ENCODE data around the gene TRIM52. TPM values are rescaled to one million over a fixed set of nuclear protein-coding genes. Genes with fewer than 3 reads are reported as not detected.
A peak's percentile ranks its signal among the peaks of the same experiment; 100 is the strongest.

Gene TRIM52
- total and polyA plus RNA-seq, 9 of the 15 experiments (the other 6 are each of a cell fraction or from before 2014, with no cell fraction given), result 3.3 to 21.9 (median 13.5) TPM

GRCh38 chr5:181236471-181236870 is 24.5 kb downstream of the TRIM52 start:
- intact Hi-C loops (cut with micrococcal nuclease) (no loop called here), in situ Hi-C loops (cut with MboI) (no loop called here)
- 71% methylated on average over 6 of the region's 6 CpGs for WGBS (ENCODE audit: insufficient coverage, low coverage, missing lambda C conversion rate)
- Histone ChIP-seq H2AFZ (ENCODE audit: low read depth, low read length) (no peak overlapping the region), H3K36me3 (ENCODE audit: control insufficient read depth, insufficient read depth, low read length) (peaks cover 98% of the 10 kb centered on the region), H3K4me3 (no peak overlapping the region), H3K27me3 (ENCODE audit: control insufficient read depth in 2 of 2, insufficient read depth in 2 of 2, low read length in 2 of 2) (no peaks in the 10 kb centered on the region), H3K4me1 (replicated peaks in 1 of 2; ENCODE audit: control insufficient read depth in 2 of 2, insufficient read depth in 2 of 2, low read length in 2 of 2) (peaks cover 11 to 33% of the 10 kb centered on the region in 2 experiments; a peak in 4 of 5 replicates), H4K20me1 (replicated peaks; ENCODE audit: control insufficient read depth, insufficient read depth, low read length) (peaks cover 48% of the 10 kb centered on the region), H3K27ac (ENCODE audit: extremely low read depth, low read depth, low read length) (peak overlapping the region; percentile 60; the same call in 1 of the 3 replicates), H3K79me2 (ENCODE audit: control insufficient read depth, insufficient read depth, low read length) (peaks cover 43% of the 10 kb centered on the region), H3K4me2 (ENCODE audit: insufficient read depth, low read length) (no peak overlapping the region), H3K9me3 (replicated peaks; ENCODE audit: control insufficient read depth, insufficient read depth, low read depth, low read length) (no peaks in the 10 kb centered on the region), H3K9ac (ENCODE audit: insufficient read depth in 1 of 2, low read depth in 2 of 2, low read length in 2 of 2) (no peak overlapping the region), H3K9me1 (ENCODE audit: control insufficient read depth, insufficient read depth, low read length) (no peaks in the 10 kb centered on the region)
- POLR2A ChIA-PET, result interaction anchor here (0.6 to 17.5 kb wide), 6 partner anchors 9 to 84 kb away, joined by 3 to 185 read pairs (median 4); partner anchors contain the start of genes TRIM41 and TRIM52
- CTCF ChIA-PET (ENCODE audit: low intra/inter-chr PET ratio), result no interaction called here
- no TSS peak for BruUV-seq (replicated peaks)
- DNase-seq (ENCODE audit: extremely low read depth in 1 of 4, low spot score in 3 of 4) (peak in 1 of 4 experiments; percentile 6), FAIRE-seq (peak; percentile 11), ATAC-seq (no peak; the same call in none of the 3 replicates)
- TF ChIP-seq HINFP (tag; conservative IDR thresholded peaks at IDR 0.05; ENCODE audit: low read depth) (no peak), SMARCA5 (IDR thresholded peaks at IDR 0.05) (no peak), XRCC5 (IDR thresholded peaks at IDR 0.05; ENCODE audit: low read depth, low read length) (no peak), EWSR1 (IDR thresholded peaks at IDR 0.05; ENCODE audit: borderline replicate concordance, low read depth, partially characterized antibody) (no peak), SUPT5H (IDR thresholded peaks at IDR 0.05) (no peak), BRF2 (IDR thresholded peaks at IDR 0.05; ENCODE audit: borderline replicate concordance, insufficient read depth, insufficient read length) (no peak), FOSL1 (tag; conservative IDR thresholded peaks at IDR 0.05) (no peak), ZNF347 (CRISPR knock-in tag; IDR thresholded peaks at IDR 0.05; ENCODE audit: low read depth) (no peak), GTF2F1 (IDR thresholded peaks at IDR 0.05; ENCODE audit: low read depth, low read length) (no peak), ERF (CRISPR knock-in tag; IDR thresholded peaks at IDR 0.05) (peak; percentile 64; the same call in 1 of the 2 replicates)
- TF ChIP-seq, protein P1, sequence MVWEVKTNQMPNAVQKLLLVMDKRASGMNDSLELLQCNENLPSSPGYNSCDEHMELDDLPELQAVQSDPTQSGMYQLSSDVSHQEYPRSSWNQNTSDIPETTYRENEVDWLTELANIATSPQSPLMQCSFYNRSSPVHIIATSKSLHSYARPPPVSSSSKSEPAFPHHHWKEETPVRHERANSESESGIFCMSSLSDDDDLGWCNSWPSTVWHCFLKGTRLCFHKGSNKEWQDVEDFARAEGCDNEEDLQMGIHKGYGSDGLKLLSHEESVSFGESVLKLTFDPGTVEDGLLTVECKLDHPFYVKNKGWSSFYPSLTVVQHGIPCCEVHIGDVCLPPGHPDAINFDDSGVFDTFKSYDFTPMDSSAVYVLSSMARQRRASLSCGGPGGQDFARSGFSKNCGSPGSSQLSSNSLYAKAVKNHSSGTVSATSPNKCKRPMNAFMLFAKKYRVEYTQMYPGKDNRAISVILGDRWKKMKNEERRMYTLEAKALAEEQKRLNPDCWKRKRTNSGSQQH (CRISPR knock-in tag; IDR thresholded peaks at IDR 0.05), result 0 out of 2 replicates have a peak, but pooled peaks have one; percentile 21
- TF ChIP-seq, protein P2, sequence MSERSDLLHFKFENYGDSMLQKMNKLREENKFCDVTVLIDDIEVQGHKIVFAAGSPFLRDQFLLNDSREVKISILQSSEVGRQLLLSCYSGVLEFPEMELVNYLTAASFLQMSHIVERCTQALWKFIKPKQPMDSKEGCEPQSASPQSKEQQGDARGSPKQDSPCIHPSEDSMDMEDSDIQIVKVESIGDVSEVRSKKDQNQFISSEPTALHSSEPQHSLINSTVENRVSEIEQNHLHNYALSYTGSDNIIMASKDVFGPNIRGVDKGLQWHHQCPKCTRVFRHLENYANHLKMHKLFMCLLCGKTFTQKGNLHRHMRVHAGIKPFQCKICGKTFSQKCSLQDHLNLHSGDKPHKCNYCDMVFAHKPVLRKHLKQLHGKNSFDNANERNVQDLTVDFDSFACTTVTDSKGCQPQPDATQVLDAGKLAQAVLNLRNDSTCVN (CRISPR knock-in tag; IDR thresholded peaks at IDR 0.05), result peak; percentile 34; the same call in 1 of the 2 replicates
- TF ChIP-seq, protein P3, sequence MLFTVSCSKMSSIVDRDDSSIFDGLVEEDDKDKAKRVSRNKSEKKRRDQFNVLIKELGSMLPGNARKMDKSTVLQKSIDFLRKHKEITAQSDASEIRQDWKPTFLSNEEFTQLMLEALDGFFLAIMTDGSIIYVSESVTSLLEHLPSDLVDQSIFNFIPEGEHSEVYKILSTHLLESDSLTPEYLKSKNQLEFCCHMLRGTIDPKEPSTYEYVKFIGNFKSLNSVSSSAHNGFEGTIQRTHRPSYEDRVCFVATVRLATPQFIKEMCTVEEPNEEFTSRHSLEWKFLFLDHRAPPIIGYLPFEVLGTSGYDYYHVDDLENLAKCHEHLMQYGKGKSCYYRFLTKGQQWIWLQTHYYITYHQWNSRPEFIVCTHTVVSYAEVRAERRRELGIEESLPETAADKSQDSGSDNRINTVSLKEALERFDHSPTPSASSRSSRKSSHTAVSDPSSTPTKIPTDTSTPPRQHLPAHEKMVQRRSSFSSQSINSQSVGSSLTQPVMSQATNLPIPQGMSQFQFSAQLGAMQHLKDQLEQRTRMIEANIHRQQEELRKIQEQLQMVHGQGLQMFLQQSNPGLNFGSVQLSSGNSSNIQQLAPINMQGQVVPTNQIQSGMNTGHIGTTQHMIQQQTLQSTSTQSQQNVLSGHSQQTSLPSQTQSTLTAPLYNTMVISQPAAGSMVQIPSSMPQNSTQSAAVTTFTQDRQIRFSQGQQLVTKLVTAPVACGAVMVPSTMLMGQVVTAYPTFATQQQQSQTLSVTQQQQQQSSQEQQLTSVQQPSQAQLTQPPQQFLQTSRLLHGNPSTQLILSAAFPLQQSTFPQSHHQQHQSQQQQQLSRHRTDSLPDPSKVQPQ (CRISPR knock-in tag; IDR thresholded peaks at IDR 0.05; ENCODE audit: borderline replicate concordance), result no peak
